Breast epithelium (tissue), 4 donors: ENCODE data around the gene SVBP. TPM values are rescaled to one million over a fixed set of nuclear protein-coding genes. Genes with fewer than 3 reads are reported as not detected.
"Not testable (repeated sequence)": the region's sequence is repeated elsewhere in the genome, so short reads cannot be mapped to it uniquely, and the experiment has no call there.

Experiments
- DNase-seq, 2 donors: peaks; one replicate each; pipeline ENCODE4 v3.0.0-alpha.2; 2019; ENCODE audit warnings: low spot score in 2 of 2
- H3K27ac ChIP-seq, 2 donors: fragments of 200-600 bp; sonication (generic) in 1 of 2; one replicate each; pipeline ENCODE4 v1.5.1; 2016 to 2019; ENCODE audit warnings: mild to moderate bottlenecking in 1 of 2
- H3K27me3 ChIP-seq, 2 donors: fragments of 200-600 bp; sonication (generic) in 1 of 2; one replicate each; pipeline versions ENCODE4 v1.5.1 to v1.6.0; 2017 to 2019; ENCODE audit warnings: control low read depth in 1 of 2, mild to moderate bottlenecking in 1 of 2
- H3K36me3 ChIP-seq: fragments of 200-600 bp; one replicate; pipeline ENCODE4 v1.5.1; 2019
- H3K4me1 ChIP-seq, 2 donors: fragments of 200-600 bp; sonication (generic); one replicate each; pipeline ENCODE4 v1.5.1; 2016 to 2019; ENCODE audit warnings: control low read depth in 1 of 2
- H3K4me3 ChIP-seq, 3 donors: fragments of 200-600 bp; sonication (generic); 1 replicate in 2 of 3; 2 replicates in 1 of 3; pipeline ENCODE4 v1.5.1; 2016 to 2019; ENCODE audit warnings: mild to moderate bottlenecking in 3 of 3, moderate library complexity in 2 of 3
- H3K9me3 ChIP-seq, 2 donors: fragments of 200-600 bp; sonication (generic) in 1 of 2; one replicate each; pipeline ENCODE4 v1.5.1; 2016 to 2019; ENCODE audit warnings: control low read depth in 1 of 2
- POLR2A ChIP-seq: fragments of 450-650 bp; IDR thresholded peaks from one replicate; pipeline ENCODE4 v1.6.1; 2016; ENCODE audit warnings: antibody characterized with exemption, mild to moderate bottlenecking, moderate library complexity
- POLR2AphosphoS5 ChIP-seq, 3 donors: sonication (generic); formaldehyde crosslinking; IDR thresholded peaks; one replicate each; pipeline ENCODE4 v1.6.1; 2017; ENCODE audit warnings: antibody characterized with exemption in 3 of 3
- intact Hi-C: fragments of 100-400 bp; cut with DNase I; formaldehyde crosslinking; loops from one replicate; pipeline ENCODE4 v1.15.1; 2023; ENCODE audit warnings: low total_unique reads
- total RNA-seq, 3 donors: library from RNA; depleted of rRNA; stranded (reverse); fragments of >200 nt; gene quantifications; one replicate each; pipeline ENCODE4 v1.1.0, GENCODE V29; 2016
- TF ChIP-seq, protein P1 (sequence below), 3 donors: fragments of 450-650 bp; IDR thresholded peaks; one replicate each; pipeline ENCODE4 v1.5.1; 2016 to 2017; ENCODE audit warnings: antibody characterized with exemption in 3 of 3, mild to moderate bottlenecking in 3 of 3, moderate library complexity in 3 of 3

The SVBP gene
- total RNA-seq, 3 donors from 2014 or later: 21.7 to 31.5 (median 25.9) TPM

DNA sequence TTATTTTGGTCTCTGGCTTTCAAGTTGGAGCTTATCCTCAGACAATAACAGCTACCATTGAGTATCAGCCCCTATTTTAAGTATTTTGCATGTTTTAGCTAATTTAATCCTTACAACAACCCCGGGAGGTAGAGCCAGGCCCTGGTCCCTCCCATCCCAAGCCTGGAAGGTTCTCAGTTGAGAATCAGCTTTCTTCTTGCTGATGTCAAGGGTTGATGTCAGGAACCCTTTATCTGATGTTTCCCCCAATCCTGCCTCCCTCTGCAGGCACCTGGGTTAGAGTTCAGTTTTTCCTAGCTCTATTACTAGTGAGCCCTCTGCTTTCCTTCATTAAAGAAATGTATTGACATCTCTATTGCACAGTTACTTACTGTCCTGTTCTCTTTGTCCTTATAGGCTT, 3.6 kb upstream of the SVBP start:
- Histone ChIP-seq H3K36me3 (no peaks in the 10 kb centered on the region), H3K27ac (no peak overlapping the region), H3K4me3 (no peak overlapping the region), H3K9me3 (no peaks in the 10 kb centered on the region), H3K4me1 (peaks cover 0 to 6% of the 10 kb centered on the region in 2 donors), H3K27me3 (no peaks in the 10 kb centered on the region)
- intact Hi-C loops: no loop called here
- TF ChIP-seq POLR2AphosphoS5 (IDR thresholded peaks at IDR 0.05): no peak
- TF ChIP-seq, protein P1, sequence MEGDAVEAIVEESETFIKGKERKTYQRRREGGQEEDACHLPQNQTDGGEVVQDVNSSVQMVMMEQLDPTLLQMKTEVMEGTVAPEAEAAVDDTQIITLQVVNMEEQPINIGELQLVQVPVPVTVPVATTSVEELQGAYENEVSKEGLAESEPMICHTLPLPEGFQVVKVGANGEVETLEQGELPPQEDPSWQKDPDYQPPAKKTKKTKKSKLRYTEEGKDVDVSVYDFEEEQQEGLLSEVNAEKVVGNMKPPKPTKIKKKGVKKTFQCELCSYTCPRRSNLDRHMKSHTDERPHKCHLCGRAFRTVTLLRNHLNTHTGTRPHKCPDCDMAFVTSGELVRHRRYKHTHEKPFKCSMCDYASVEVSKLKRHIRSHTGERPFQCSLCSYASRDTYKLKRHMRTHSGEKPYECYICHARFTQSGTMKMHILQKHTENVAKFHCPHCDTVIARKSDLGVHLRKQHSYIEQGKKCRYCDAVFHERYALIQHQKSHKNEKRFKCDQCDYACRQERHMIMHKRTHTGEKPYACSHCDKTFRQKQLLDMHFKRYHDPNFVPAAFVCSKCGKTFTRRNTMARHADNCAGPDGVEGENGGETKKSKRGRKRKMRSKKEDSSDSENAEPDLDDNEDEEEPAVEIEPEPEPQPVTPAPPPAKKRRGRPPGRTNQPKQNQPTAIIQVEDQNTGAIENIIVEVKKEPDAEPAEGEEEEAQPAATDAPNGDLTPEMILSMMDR (IDR thresholded peaks at IDR 0.05): no peak
- no peak for DNase-seq

DNA sequence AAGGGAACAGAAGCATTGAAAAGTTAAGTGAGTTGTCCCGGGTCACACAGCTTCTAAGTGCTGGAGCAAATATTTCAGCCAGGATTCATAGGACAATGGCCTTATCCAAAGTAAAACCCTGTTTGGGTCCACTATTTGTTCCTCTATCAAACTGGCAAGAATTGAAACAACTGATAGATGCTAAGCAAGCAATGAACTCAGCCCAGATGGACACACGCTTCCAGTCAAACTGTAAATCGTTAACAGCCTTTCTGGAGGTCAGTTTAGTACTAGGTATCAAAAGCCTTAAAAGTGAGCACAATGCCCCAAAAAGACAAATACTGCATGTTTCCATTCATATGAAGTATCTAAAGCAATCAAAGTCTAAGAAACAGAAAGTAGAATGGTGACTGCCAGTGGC, 779 bp upstream of the SVBP start:
- no peak overlapping the region for H3K27ac ChIP-seq
- DNase-seq: no peak
- intact Hi-C loops: no loop called here

DNA sequence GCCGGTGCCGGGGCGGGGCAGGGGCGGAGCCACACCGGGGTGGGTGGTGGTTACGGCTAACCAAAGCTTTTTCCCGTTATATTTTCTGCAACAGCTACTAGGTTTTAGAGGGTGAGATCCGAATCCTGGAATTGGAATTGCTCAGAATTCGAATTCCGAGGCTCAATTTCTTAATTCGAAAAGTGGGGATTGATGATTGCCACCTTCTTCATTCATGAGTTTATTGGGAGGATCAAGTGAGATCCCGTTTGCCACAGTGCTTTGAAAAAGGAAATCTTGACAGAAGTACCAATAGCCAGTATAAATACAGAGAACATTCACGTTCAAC, 207 bp upstream of the SVBP start:
- intact Hi-C loops: no loop called here
- no peaks in the 10 kb centered on the region for H3K36me3 ChIP-seq
- no peaks in the 10 kb centered on the region for H3K27me3 ChIP-seq
- peaks cover 0 to 7% of the 10 kb centered on the region in 2 donors for H3K4me1 ChIP-seq
- TF ChIP-seq, protein P1 (IDR thresholded peaks at IDR 0.05): no peak
- TF ChIP-seq POLR2AphosphoS5 (IDR thresholded peaks at IDR 0.05) (no peak), POLR2A (no peak)
- H3K9me3 ChIP-seq: no peaks in the 10 kb centered on the region
- H3K27ac ChIP-seq: peak overlapping the region; percentile 92 to 98
- peak overlapping the region; percentile 68 to 73 (median 69) for H3K4me3 ChIP-seq
- no peak for DNase-seq

More for the DNA sequence above, 779 bp upstream of the SVBP start:
- no peak for TF ChIP-seq POLR2A
- TF ChIP-seq, protein P1 (IDR thresholded peaks at IDR 0.05): no peak
- TF ChIP-seq POLR2AphosphoS5 (IDR thresholded peaks at IDR 0.05): no peak
- Histone ChIP-seq H3K27me3 (no peaks in the 10 kb centered on the region), H3K36me3 (no peaks in the 10 kb centered on the region), H3K4me1 (peaks cover 0 to 7% of the 10 kb centered on the region in 2 donors), H3K4me3 (peak overlapping the region in 1 of 3 donors; percentile 68), H3K9me3 (no peaks in the 10 kb centered on the region)

DNA sequence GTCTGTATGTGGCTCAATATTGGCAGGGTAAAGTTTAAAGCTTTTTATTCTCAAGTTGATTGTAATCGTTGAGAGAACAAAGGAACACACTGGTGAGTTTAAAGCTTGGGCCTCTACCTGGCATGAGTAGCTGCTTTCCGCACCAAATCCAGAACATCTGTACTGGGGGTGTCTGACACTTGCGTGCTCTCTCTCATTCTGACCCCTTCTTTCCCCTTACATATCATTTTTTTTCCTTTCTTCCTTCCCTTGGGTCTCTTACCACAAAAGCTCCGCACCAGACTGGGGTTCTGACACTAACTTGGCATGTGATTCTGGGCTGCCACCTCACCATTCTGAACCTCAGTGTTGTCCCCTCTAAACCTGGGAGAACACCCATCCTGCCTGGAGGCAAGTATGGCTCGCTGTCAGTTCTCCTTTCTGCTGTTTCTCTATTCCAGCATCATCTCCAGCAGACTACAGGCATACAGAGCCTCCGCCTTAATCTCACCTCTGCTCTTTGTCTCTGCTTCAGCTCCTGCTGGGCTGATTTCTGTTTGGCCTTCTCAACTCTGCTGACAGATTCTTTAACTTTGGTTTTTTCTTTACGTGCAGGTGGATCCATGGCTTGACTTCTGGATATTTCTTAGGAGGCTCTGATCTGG, 1.1 kb downstream of the SVBP start:
- DNase-seq: no peak
- Histone ChIP-seq H3K4me1 (peaks cover 0 to 7% of the 10 kb centered on the region in 2 donors), H3K36me3 (no peaks in the 10 kb centered on the region), H3K27ac (peak overlapping the region; percentile 92 to 98), H3K27me3 (no peaks in the 10 kb centered on the region), H3K9me3 (no peaks in the 10 kb centered on the region), H3K4me3 (peak overlapping the region; percentile 68 to 73 (median 69))
- TF ChIP-seq, protein P1 (IDR thresholded peaks at IDR 0.05): no peak
- TF ChIP-seq POLR2AphosphoS5 (IDR thresholded peaks at IDR 0.05) (no peak), POLR2A (no peak)
- intact Hi-C loops: no loop called here

DNA sequence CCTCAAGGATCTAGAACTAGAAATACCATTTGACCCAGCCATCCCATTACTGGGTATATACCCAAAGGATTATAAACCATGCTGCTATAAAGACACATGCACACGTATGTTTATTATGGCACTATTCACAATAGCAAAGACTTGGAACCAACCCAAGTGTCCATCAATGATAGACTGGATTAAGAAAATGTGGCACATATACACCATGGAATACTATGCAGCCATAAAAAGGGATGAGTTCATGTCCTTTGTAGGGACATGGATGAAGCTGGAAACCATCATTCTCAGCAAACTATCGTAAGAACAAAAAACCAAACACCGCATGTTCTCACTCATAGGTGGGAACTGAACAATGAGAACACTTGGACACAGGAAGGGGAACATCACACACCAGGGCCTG, 2.4 kb downstream of the SVBP start:
- H3K36me3 ChIP-seq, DNase-seq, H3K27me3 ChIP-seq, H3K4me1 ChIP-seq, intact Hi-C loops, H3K27ac ChIP-seq, H3K9me3 ChIP-seq, H3K4me3 ChIP-seq: not testable (repeated sequence)
